Right atrium auricular region (tissue), 2 donors: ENCODE measurements around the gene SPOCK2. TPM values are rescaled to one million over a fixed set of nuclear protein-coding genes. Genes with fewer than 3 reads are reported as not detected.

Experiments
- DNase-seq: peaks from one replicate; pipeline ENCODE4 v3.0.0-alpha.2; 2019; ENCODE audit warnings: low spot score
- H3K27ac ChIP-seq, 2 donors: fragments of 200-600 bp; sonication (generic); 1 replicate in 1 of 2; 2 replicates in 1 of 2; pipeline ENCODE4 v1.5.1; 2016 to 2019
- H3K27me3 ChIP-seq, 2 donors: fragments of 200-600 bp; sonication (generic); one replicate each; pipeline versions ENCODE4 v1.5.1 to v1.6.0; 2017 to 2019
- H3K36me3 ChIP-seq: fragments of 200-600 bp; sonication (generic); one replicate; pipeline ENCODE4 v1.5.1; 2016
- H3K4me1 ChIP-seq, 2 donors: fragments of 200-600 bp; sonication (generic); one replicate each; pipeline versions ENCODE4 v1.5.1 to v1.6.0; 2017 to 2019
- H3K4me3 ChIP-seq, 2 donors: fragments of 200-600 bp; sonication (generic); 1 replicate in 1 of 2; 2 replicates in 1 of 2; pipeline ENCODE4 v1.5.1; 2017 to 2019; ENCODE audit warnings: mild to moderate bottlenecking in 1 of 2, moderate library complexity in 1 of 2
- H3K9me3 ChIP-seq, 2 donors: fragments of 200-600 bp; sonication (generic); one replicate each; pipeline ENCODE4 v1.5.1; 2019
- CTCF ChIP-seq, 2 donors: fragments of 200-600 bp; sonication (generic); IDR thresholded peaks; one replicate each; pipeline ENCODE4 v1.5.1; 2019; ENCODE audit warnings: antibody characterized with exemption in 2 of 2
- total RNA-seq, 2 donors: library from RNA; depleted of rRNA; stranded (reverse); fragments of >200 nt; gene quantifications; one replicate each; pipeline ENCODE4 v1.1.0, GENCODE V29; 2016

The SPOCK2 gene
- total RNA-seq, 2 donors from 2014 or later = 19.3 to 19.8 TPM

- DNase-seq = no peak
- Histone ChIP-seq H3K4me3 (no peak overlapping the region), H3K4me1 (peaks cover 0 to 19% of the 10 kb centered on the region in 2 donors), H3K36me3 (peaks cover 8% of the 10 kb centered on the region), H3K27ac (no peak overlapping the region), H3K9me3 (no peaks in the 10 kb centered on the region), H3K27me3 (no peaks in the 10 kb centered on the region)
- no peak for TF ChIP-seq CTCF (IDR thresholded peaks at IDR 0.05)
Observed at GRCh38 chr10:72094574-72094973, 6.2 kb upstream of the SPOCK2 start.

- no peaks in the 10 kb centered on the region for H3K27me3 ChIP-seq
- H3K27ac ChIP-seq = no peak overlapping the region
- H3K4me1 ChIP-seq = peaks cover 0 to 23% of the 10 kb centered on the region in 2 donors
- no peak for TF ChIP-seq CTCF (IDR thresholded peaks at IDR 0.05)
- DNase-seq = peak; percentile 9
- peaks cover 8% of the 10 kb centered on the region for H3K36me3 ChIP-seq
- H3K4me3 ChIP-seq = no peak overlapping the region
- no peaks in the 10 kb centered on the region for H3K9me3 ChIP-seq
Observed at GRCh38 chr10:72093450-72093849, 5.1 kb upstream of the SPOCK2 start.

GRCh38 chr10:72092987-72093386, 4.6 kb upstream of the SPOCK2 start:
- H3K9me3 ChIP-seq = no peaks in the 10 kb centered on the region
- TF ChIP-seq CTCF (IDR thresholded peaks at IDR 0.05) = no peak
- peaks cover 8% of the 10 kb centered on the region for H3K36me3 ChIP-seq
- H3K4me1 ChIP-seq = peaks cover 0 to 23% of the 10 kb centered on the region in 2 donors
- H3K4me3 ChIP-seq = no peak overlapping the region
- no peak overlapping the region for H3K27ac ChIP-seq
- DNase-seq = no peak
- no peaks in the 10 kb centered on the region for H3K27me3 ChIP-seq

GRCh38 chr10:72092171-72092924, 4.0 kb upstream of the SPOCK2 start:
- Histone ChIP-seq H3K4me3 (no peak overlapping the region), H3K36me3 (peaks cover 8% of the 10 kb centered on the region), H3K27me3 (no peaks in the 10 kb centered on the region), H3K4me1 (peaks cover 0 to 23% of the 10 kb centered on the region in 2 donors), H3K27ac (no peak overlapping the region), H3K9me3 (no peaks in the 10 kb centered on the region)
- DNase-seq = peak; percentile 23
- TF ChIP-seq CTCF (IDR thresholded peaks at IDR 0.05) = no peak

GRCh38 chr10:72090326-72090725, 2.0 kb upstream of the SPOCK2 start:
- Histone ChIP-seq H3K9me3 (no peaks in the 10 kb centered on the region), H3K4me3 (no peak overlapping the region), H3K27me3 (no peaks in the 10 kb centered on the region), H3K36me3 (no peaks in the 10 kb centered on the region), H3K27ac (no peak overlapping the region), H3K4me1 (peaks cover 0 to 31% of the 10 kb centered on the region in 2 donors)
- TF ChIP-seq CTCF (IDR thresholded peaks at IDR 0.05) = no peak
- no peak for DNase-seq

GRCh38 chr10:72089618-72090017, 1.3 kb upstream of the SPOCK2 start:
- no peak overlapping the region for H3K4me3 ChIP-seq
- no peaks in the 10 kb centered on the region for H3K36me3 ChIP-seq
- no peak for TF ChIP-seq CTCF (IDR thresholded peaks at IDR 0.05)
- DNase-seq = no peak
- H3K4me1 ChIP-seq = peaks cover 0 to 31% of the 10 kb centered on the region in 2 donors
- no peaks in the 10 kb centered on the region for H3K9me3 ChIP-seq
- no peak overlapping the region for H3K27ac ChIP-seq
- H3K27me3 ChIP-seq = no peaks in the 10 kb centered on the region
